ENCODE measurements around the gene MRNIP.

The MRNIP gene

DNA sequence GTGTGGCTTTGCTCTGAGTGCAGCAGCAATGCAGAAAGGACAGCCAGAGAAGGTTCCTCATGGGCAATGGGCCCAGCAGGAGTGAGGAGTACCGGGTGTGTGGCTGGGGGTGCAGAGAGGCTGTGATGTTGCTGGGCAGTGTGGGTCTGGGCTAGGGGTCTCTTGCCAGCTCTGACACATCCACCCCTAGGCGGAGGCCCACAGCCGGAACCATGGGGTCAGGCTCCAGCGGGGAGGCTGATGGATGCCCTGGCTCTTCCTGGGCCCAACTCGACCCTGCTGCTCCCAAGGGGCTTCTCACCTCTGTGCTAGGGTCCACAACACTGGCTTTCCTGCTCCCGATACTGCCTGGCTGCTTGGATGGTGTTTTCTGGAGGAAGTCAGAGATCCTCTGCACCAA, 29.2 kb upstream of the MRNIP start:
- no peak for DNase-seq (ENCODE audit: low spot score)

- DNase-seq (ENCODE audit: low spot score), result no peak
These were observed 28.5 kb upstream of the MRNIP start for GRCh38 chr5:179887095-179887494.

- DNase-seq (ENCODE audit: low spot score), result no peak
These were observed 27.7 kb upstream of the MRNIP start for GRCh38 chr5:179886190-179886911.

DNA sequence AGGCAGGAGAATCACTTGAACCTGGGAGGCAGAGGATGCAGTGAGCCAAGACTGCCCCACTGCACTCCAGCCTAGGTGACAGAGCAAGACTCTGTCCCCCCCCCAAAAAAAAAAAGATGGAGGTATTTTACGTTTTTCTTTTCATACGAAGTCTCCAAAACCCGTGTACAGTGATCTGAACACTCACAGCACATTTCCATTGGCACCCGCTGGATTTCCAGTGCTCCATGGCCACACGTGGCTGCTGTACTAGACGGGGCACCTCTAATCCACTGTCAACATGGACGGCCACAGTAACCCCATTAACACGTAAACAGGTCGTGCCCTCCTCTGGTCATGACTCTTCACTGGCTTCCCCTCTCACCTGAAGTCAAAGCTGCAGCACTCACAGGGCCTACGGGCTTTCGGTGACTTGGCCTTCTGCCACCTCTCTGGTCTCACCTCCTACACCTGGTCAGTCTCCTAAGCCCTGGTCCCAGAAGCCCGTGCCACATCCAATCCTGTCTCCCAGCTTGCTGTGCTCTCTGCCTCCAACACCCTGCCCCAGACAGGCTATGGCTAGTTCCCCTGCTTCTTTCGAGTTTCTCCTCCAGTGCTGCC, 27.0 kb upstream of the MRNIP start:
- DNase-seq (ENCODE audit: low spot score), result no peak

DNA sequence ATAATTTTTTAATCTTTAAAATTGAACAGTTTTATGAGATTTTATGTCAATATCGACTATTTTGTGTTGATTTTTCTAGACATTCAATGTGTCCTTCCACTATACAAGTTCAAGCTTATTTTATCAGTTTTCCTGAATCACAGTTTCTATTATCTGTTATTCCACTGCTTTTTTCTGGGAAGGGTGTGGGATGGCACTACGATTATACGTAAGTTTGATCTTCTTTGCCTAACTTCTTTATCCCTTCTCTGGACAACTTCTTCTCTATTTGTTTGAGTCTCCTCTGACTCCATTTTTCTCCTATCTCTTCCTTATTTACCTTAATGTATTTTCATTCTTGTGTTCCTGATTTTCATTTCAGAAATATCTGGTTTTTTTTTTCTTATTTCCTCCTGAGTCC, 24.5 kb upstream of the MRNIP start:
- no peak for DNase-seq (ENCODE audit: low spot score)

DNA sequence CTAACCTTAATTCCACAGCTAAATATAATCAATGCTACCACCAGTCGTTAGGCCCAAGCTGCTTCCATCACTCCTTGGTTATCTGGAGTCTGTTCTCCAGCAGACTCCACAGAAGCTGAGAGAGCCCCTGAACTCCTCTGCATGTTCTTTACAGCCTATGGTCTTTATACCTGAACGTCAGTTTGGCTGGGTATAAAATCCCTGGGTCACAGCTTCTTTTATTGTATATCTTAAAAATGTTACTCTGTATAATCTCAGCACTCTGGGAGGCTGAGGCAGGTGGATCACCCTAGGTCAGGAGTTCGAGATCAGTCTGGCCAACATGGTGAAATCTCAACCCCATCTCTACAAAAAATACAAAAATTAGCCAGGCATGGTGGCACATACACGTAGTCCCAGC, 23.7 kb upstream of the MRNIP start:
- no peak for DNase-seq (ENCODE audit: low spot score)

- DNase-seq (ENCODE audit: low spot score), result no peak
These were observed 22.4 kb upstream of the MRNIP start for GRCh38 chr5:179880848-179881590.

GRCh38 chr5:179880066-179880650, 21.5 kb upstream of the MRNIP start:
- no peak for DNase-seq (ENCODE audit: low spot score)

DNA sequence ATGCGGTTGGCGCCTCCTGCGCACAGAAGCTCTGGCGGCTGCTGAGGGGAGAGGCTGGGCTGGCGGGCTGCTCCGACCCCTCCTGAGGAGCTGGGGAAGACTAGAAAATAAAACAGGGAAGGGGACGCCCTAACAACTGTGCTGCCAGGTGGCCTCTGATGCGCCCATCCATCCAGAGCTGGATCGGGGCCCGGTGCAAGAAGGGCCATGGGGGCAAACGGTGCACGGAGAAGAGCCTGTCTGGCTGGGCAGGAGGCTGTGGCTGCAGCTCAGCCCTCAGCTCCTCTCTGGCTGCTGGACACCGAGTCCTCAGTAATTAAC, 21.0 kb upstream of the MRNIP start:
- no peak for DNase-seq (ENCODE audit: low spot score)

GRCh38 chr5:179879003-179879689, 20.5 kb upstream of the MRNIP start:
- no peak for DNase-seq (ENCODE audit: low spot score)

- no peak for DNase-seq (ENCODE audit: low spot score)
These were observed 19.8 kb upstream of the MRNIP start for GRCh38 chr5:179878222-179879002.

DNA sequence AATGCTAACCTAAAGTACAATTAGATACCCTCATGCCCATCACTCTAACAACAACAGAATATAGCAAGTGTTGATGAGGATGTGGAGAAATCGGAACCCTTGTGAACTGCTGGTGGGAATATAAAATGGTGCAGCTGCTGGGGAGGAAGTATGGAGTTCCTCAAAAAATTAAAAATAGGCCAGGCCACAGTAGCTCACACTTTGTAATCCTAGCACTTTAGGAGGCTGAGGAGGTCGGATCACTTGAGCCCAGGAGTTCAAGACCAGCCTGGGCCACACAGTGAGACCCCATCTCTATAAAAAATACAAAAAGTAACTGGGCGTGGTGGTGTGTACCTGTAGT, 18.0 kb upstream of the MRNIP start:
- no peak for DNase-seq (ENCODE audit: low spot score)

GRCh38 chr5:179875741-179876609, 17.4 kb upstream of the MRNIP start:
- DNase-seq (ENCODE audit: low spot score), result no peak

GRCh38 chr5:179874536-179875292, 16.1 kb upstream of the MRNIP start:
- no peak for DNase-seq (ENCODE audit: low spot score)

DNA sequence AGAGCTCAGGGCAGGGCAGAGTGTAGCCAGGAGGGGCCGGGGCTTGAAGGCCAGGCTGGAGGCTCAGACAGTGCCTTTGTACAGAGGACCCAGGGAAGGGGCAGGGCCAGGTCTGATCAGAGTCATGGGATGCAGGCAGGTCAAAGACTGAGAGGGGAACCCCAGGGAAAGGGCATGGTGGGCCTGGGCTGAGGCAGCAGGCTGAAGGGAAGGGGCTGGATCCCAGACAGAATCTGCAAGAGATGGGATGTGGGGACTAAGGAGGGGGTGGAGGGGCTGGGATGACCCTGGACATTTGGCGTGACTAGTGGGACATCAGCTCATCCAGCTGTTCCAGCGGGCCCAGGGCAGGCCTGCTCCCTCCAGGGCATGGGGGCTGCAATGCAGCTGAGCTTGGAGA, 15.5 kb upstream of the MRNIP start:
- DNase-seq (ENCODE audit: low spot score), result no peak

DNA sequence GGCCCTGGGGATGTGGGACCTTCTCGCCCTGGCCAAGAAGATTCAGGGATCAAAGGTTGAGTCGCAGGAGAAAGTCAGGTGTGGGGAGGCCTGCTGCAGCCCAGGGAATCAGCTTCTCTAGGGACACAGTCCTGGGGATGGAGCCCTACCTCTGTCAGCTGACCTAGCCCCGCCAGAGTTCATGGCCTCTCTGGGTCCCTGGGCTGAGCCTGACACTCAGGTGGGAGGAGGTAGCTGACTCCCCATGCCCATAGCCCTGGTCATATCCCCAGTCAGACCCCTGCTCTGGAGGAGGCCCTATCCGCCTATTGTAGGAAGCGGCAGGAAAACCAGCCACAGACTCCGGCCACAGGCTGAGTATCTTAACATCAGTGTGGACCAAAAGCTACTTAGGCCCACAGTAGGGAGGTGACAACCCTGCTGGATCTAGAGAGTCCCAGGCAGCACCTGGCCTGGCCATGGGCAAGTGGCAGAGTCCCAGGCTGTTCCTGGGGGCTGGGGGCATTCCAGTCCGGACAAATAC, 15.0 kb upstream of the MRNIP start:
- no peak for DNase-seq (ENCODE audit: low spot score)

DNA sequence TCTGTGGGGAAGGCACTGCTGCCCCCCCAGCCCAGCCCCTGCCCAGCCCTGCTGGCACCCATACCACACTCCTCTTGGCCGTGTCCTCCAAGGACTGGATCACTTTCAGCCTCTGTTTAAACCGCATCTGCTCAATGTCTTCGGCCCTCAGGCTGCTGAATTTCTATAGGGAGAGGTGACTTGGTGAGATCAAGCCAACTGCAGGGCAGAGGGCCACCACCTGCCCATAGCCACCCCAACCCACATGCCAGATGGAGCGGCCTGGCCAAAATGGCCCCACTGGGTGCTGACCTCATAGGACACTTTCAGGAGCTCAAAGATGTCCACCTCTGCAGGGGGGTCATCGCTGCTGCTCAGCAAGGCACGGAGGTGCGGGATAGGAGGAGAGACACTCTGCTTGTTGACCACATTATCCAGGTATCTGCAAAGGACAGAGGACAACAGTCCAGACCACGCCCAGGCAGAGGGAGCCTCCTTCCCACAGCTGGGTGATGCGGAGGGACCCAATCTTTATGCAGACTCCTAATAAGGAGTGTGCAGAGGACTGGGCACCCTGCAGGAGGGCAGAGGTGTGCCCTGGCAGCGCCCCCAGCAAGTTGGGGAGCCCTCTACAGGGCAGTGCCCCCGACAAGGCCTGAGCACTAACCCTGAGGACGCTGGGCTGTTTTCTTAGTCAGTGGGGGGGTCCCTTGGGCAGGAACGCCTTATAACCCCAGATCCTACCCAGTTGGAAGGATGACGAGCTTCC, 14.4 kb upstream of the MRNIP start:
- DNase-seq (ENCODE audit: low spot score), result no peak

- no peak for DNase-seq (ENCODE audit: low spot score)
These were observed 13.6 kb upstream of the MRNIP start for GRCh38 chr5:179872055-179872827.

All from AG08396 (cell line).